SU-DHL-6 (cell line): ENCODE data around the gene GLRA3.

Experiments
- H2AFZ ChIP-seq: fragments of 200-600 bp; sonication (generic); 2 replicates; pipeline ENCODE4 v1.6.1; 2014; ENCODE audit warnings: low read depth, mild to moderate bottlenecking, moderate library complexity, mixed read lengths, antibody characterized with exemption, low read length; ENCODE audit not compliant: severe bottlenecking
- H3F3A ChIP-seq: fragments of 200-600 bp; shearing (Covaris generic); 2 replicates; pipeline ENCODE4 v1.6.0; 2016; ENCODE audit warnings: antibody characterized with exemption, mild to moderate bottlenecking; ENCODE audit not compliant: insufficient read depth
- H3K27ac ChIP-seq: fragments of 200-600 bp; sonication (generic); 2 replicates; pipeline ENCODE4 v1.5.1; 2016; ENCODE audit warnings: low read depth, mild to moderate bottlenecking, low read length, moderate library complexity, mixed read lengths
- H3K27me3 ChIP-seq: fragments of 200-600 bp; sonication (generic), shearing (Covaris generic); 2 replicates; pipeline ENCODE4 v1.6.0; 2014; ENCODE audit warnings: mild to moderate bottlenecking, low read length
- H3K36me3 ChIP-seq: fragments of 200-600 bp; sonication (generic); 2 replicates; pipeline ENCODE4 v1.6.1; 2014; ENCODE audit warnings: mild to moderate bottlenecking, low read length, mixed read lengths
- H3K4me2 ChIP-seq: fragments of 300-600, 200-600 bp; shearing (Covaris generic), sonication (generic); 2 replicates; pipeline ENCODE4 v1.6.0; 2014; ENCODE audit warnings: low read length, low read depth, mild to moderate bottlenecking; ENCODE audit not compliant: poor library complexity, severe bottlenecking
- H3K4me3 ChIP-seq: fragments of 200-600 bp; sonication (generic); 2 replicates; pipeline ENCODE4 v1.5.1; 2014; ENCODE audit warnings: antibody characterized with exemption, low read length, mild to moderate bottlenecking, mixed read lengths; ENCODE audit not compliant: insufficient read depth, poor library complexity, severe bottlenecking
- H3K79me2 ChIP-seq: fragments of 200-600 bp; sonication (generic); 2 replicates; pipeline ENCODE4 v1.6.1; 2014; ENCODE audit warnings: mild to moderate bottlenecking, low read length, moderate library complexity; ENCODE audit not compliant: insufficient read depth
- H3K9ac ChIP-seq: fragments of 200-600 bp; sonication (generic); 2 replicates; pipeline ENCODE4 v1.7.0; 2014; ENCODE audit warnings: mild to moderate bottlenecking, low read length
- H3K9me2 ChIP-seq: fragments of 200-600 bp; sonication (generic); replicated peaks from 2 replicates; pipeline ENCODE4 v1.6.1; 2014; ENCODE audit warnings: low read length; ENCODE audit not compliant: insufficient read depth
- H3K9me3 ChIP-seq: fragments of 200-600 bp; sonication (generic); 2 replicates; pipeline ENCODE4 v1.6.1; 2014; ENCODE audit warnings: low read length, mixed read lengths; ENCODE audit not compliant: insufficient read depth
- H4K20me1 ChIP-seq: fragments of 200-600 bp; sonication (generic); 2 replicates; pipeline ENCODE4 v1.6.1; 2014; ENCODE audit warnings: low read depth, mild to moderate bottlenecking, antibody characterized with exemption, low read length, moderate library complexity, mixed read lengths
- EZH2phosphoT487 ChIP-seq: fragments of 200-600 bp; sonication (generic), shearing (Covaris generic); conservative IDR thresholded peaks from 2 replicates; pipeline ENCODE4 v1.6.1; 2018; ENCODE audit warnings: mild to moderate bottlenecking, antibody characterized with exemption, low read length, moderate library complexity, mixed read lengths
- TF ChIP-seq, protein P1 (sequence below): fragments of 200-600 bp; sonication (generic); IDR thresholded peaks from one replicate; pipeline ENCODE4 v1.5.1; 2017; ENCODE audit warnings: antibody characterized with exemption, mild to moderate bottlenecking, low read length, moderate library complexity; ENCODE audit not compliant: insufficient read depth, poor library complexity, severe bottlenecking

The GLRA3 gene

GRCh38 chr4:174871407-174871806 lies 42.4 kb upstream of the GLRA3 start:
- Histone ChIP-seq H3K27ac (no peak overlapping the region), H4K20me1 (no peaks in the 10 kb centered on the region), H3F3A (peaks cover 14% of the 10 kb centered on the region), H3K4me3 (no peak overlapping the region), H3K36me3 (peaks cover 11% of the 10 kb centered on the region), H2AFZ (no peak overlapping the region), H3K9me2 (no peaks in the 10 kb centered on the region), H3K9ac (no peak overlapping the region), H3K9me3 (no peaks in the 10 kb centered on the region), H3K27me3 (no peaks in the 10 kb centered on the region), H3K4me2 (peak overlapping the region; percentile 10), H3K79me2 (no peaks in the 10 kb centered on the region)
- TF ChIP-seq, protein P1, sequence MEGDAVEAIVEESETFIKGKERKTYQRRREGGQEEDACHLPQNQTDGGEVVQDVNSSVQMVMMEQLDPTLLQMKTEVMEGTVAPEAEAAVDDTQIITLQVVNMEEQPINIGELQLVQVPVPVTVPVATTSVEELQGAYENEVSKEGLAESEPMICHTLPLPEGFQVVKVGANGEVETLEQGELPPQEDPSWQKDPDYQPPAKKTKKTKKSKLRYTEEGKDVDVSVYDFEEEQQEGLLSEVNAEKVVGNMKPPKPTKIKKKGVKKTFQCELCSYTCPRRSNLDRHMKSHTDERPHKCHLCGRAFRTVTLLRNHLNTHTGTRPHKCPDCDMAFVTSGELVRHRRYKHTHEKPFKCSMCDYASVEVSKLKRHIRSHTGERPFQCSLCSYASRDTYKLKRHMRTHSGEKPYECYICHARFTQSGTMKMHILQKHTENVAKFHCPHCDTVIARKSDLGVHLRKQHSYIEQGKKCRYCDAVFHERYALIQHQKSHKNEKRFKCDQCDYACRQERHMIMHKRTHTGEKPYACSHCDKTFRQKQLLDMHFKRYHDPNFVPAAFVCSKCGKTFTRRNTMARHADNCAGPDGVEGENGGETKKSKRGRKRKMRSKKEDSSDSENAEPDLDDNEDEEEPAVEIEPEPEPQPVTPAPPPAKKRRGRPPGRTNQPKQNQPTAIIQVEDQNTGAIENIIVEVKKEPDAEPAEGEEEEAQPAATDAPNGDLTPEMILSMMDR: no peak
- TF ChIP-seq EZH2phosphoT487: no peak

- peaks cover 11% of the 10 kb centered on the region for H3K36me3 ChIP-seq
- no peaks in the 10 kb centered on the region for H3K79me2 ChIP-seq
- no peak overlapping the region for H3K9ac ChIP-seq
- H3K9me2 ChIP-seq: no peaks in the 10 kb centered on the region
- H3K27ac ChIP-seq: no peak overlapping the region
- TF ChIP-seq, protein P1: no peak
- TF ChIP-seq EZH2phosphoT487: no peak
- H3F3A ChIP-seq: peaks cover 13% of the 10 kb centered on the region
- H3K4me3 ChIP-seq: no peak overlapping the region
- no peaks in the 10 kb centered on the region for H3K9me3 ChIP-seq
- no peak overlapping the region for H2AFZ ChIP-seq
- H3K4me2 ChIP-seq: no peak overlapping the region
- H4K20me1 ChIP-seq: no peaks in the 10 kb centered on the region
- H3K27me3 ChIP-seq: no peaks in the 10 kb centered on the region
Observed at GRCh38 chr4:174870311-174870710, 41.3 kb upstream of the GLRA3 start.

- TF ChIP-seq EZH2phosphoT487: no peak
- TF ChIP-seq, protein P1: no peak
- Histone ChIP-seq H3K27me3 (no peaks in the 10 kb centered on the region), H3K9ac (no peak overlapping the region), H3F3A (peaks cover 3% of the 10 kb centered on the region), H3K4me3 (no peak overlapping the region), H3K9me2 (no peaks in the 10 kb centered on the region), H3K27ac (no peak overlapping the region), H4K20me1 (no peaks in the 10 kb centered on the region), H3K9me3 (no peaks in the 10 kb centered on the region), H3K4me2 (no peak overlapping the region), H2AFZ (no peak overlapping the region), H3K79me2 (no peaks in the 10 kb centered on the region), H3K36me3 (peaks cover 13% of the 10 kb centered on the region)
Observed at GRCh38 chr4:174869339-174869738, 40.3 kb upstream of the GLRA3 start.
